Activated CD4-positive, alpha-beta memory T cell treated with anti-CD3 and anti-CD28 coated beads, Interleukin-2, amount 10 ng/mL, durations not matched to agents 7 days and 5 days (primary cell): ENCODE data around the gene DNAH3. TPM values are rescaled to one million over a fixed set of nuclear protein-coding genes. Genes with fewer than 3 reads are reported as not detected.
"Not testable (repeated sequence)": the region's sequence is repeated elsewhere in the genome, so short reads cannot be mapped to it uniquely, and the experiment has no call there.

ENCODE experiments used
- CTCF ChIA-PET: fragments of 350-600 bp; sonication (Branson Sonifier 250); formaldehyde crosslinking; loops from one replicate; lab custom pipeline; 2021; ENCODE audit warnings: antibody characterized with exemption, inconsistent platforms; lab: Charles Lee
- POLR2A ChIA-PET: fragments of 350-600 bp; sonication (Branson Sonifier 250); formaldehyde crosslinking; loops from one replicate; lab custom pipeline; 2021; ENCODE audit warnings: antibody characterized with exemption; lab: Charles Lee
- DNase-seq: peaks from one replicate; pipeline ENCODE4 v3.0.0-alpha.2; 2020
- H3K27ac Mint-ChIP-seq: one replicate; pipeline ENCODE4 v1.8.0; 2021; ENCODE audit warnings: mild to moderate bottlenecking, mixed read lengths
- H3K27me3 Mint-ChIP-seq: one replicate; pipeline ENCODE4 v1.8.0; 2021; ENCODE audit warnings: mixed read lengths
- H3K36me3 Mint-ChIP-seq: one replicate; pipeline ENCODE4 v1.8.0; 2021; ENCODE audit warnings: low read depth, mixed read lengths
- H3K4me1 Mint-ChIP-seq: one replicate; pipeline ENCODE4 v1.8.0; 2021; ENCODE audit warnings: mixed read lengths
- H3K4me3 Mint-ChIP-seq: one replicate; pipeline ENCODE4 v1.8.0; 2021; ENCODE audit warnings: mild to moderate bottlenecking, mixed read lengths
- H3K9me3 Mint-ChIP-seq: one replicate; pipeline ENCODE4 v1.8.0; 2021; ENCODE audit warnings: mixed read lengths
- total RNA-seq, 2 experiments: library from RNA; stranded (reverse); gene quantifications; one replicate each; pipeline ENCODE4 v1.2.3, GENCODE V29; 2021

The DNAH3 gene
- total RNA-seq, 2 experiments from 2014 or later: 0.03 to 0.05 TPM

- CTCF ChIA-PET: not testable (repeated sequence)
Measured at GRCh38 chr16:21152160-21153030, 1.7 kb upstream of the DNAH3 start.

GRCh38 chr16:21145738-21146137 lies 4.9 kb downstream of the DNAH3 start:
- H3K4me1 Mint-ChIP-seq: no peaks in the 10 kb centered on the region
- no peak overlapping the region for H3K4me3 Mint-ChIP-seq
- H3K36me3 Mint-ChIP-seq: no peaks in the 10 kb centered on the region
- no peaks in the 10 kb centered on the region for H3K9me3 Mint-ChIP-seq
- DNase-seq: no peak
- ChIA-PET POLR2A (no interaction called here), CTCF (no interaction called here)
- H3K27ac Mint-ChIP-seq: no peak overlapping the region
- peaks cover 35% of the 10 kb centered on the region for H3K27me3 Mint-ChIP-seq

More at GRCh38 chr16:21152160-21153030, 1.7 kb upstream of the DNAH3 start:
- H3K27ac Mint-ChIP-seq, H3K9me3 Mint-ChIP-seq, H3K4me3 Mint-ChIP-seq, DNase-seq, H3K4me1 Mint-ChIP-seq, H3K36me3 Mint-ChIP-seq, POLR2A ChIA-PET: not testable (repeated sequence)
- peaks cover 22% of the 10 kb centered on the region for H3K27me3 Mint-ChIP-seq

- Mint-ChIP-seq H3K4me3 (no peak overlapping the region), H3K4me1 (no peaks in the 10 kb centered on the region), H3K36me3 (no peaks in the 10 kb centered on the region), H3K27me3 (peaks cover 4% of the 10 kb centered on the region), H3K27ac (no peak overlapping the region), H3K9me3 (no peaks in the 10 kb centered on the region)
- ChIA-PET CTCF (no interaction called here), POLR2A (no interaction called here)
- DNase-seq: no peak
Measured at GRCh38 chr16:21134053-21134452, 16.6 kb downstream of the DNAH3 start.

- H3K27me3 Mint-ChIP-seq: peaks cover 3% of the 10 kb centered on the region
- no peak for DNase-seq
- H3K9me3 Mint-ChIP-seq: no peaks in the 10 kb centered on the region
- ChIA-PET CTCF (no interaction called here), POLR2A (no interaction called here)
- H3K4me3 Mint-ChIP-seq: no peak overlapping the region
- H3K27ac Mint-ChIP-seq: no peak overlapping the region
- no peaks in the 10 kb centered on the region for H3K36me3 Mint-ChIP-seq
- no peaks in the 10 kb centered on the region for H3K4me1 Mint-ChIP-seq
Measured at GRCh38 chr16:21130811-21131210, 19.8 kb downstream of the DNAH3 start.

- DNase-seq: no peak
- Mint-ChIP-seq H3K27ac (no peak overlapping the region), H3K36me3 (no peaks in the 10 kb centered on the region), H3K4me3 (no peak overlapping the region), H3K27me3 (peaks cover 2% of the 10 kb centered on the region), H3K9me3 (no peaks in the 10 kb centered on the region), H3K4me1 (no peaks in the 10 kb centered on the region)
- ChIA-PET POLR2A (no interaction called here), CTCF (interaction anchor here (0.8 kb wide), 1 partner anchor 1079 kb away, joined by 3 read pairs; no protein-coding TSS in a partner anchor)
Measured at GRCh38 chr16:21128991-21129390, 21.7 kb downstream of the DNAH3 start.

GRCh38 chr16:21126518-21126917 lies 24.1 kb downstream of the DNAH3 start:
- Mint-ChIP-seq H3K27ac (no peak overlapping the region), H3K27me3 (peaks cover 2% of the 10 kb centered on the region), H3K4me3 (no peak overlapping the region), H3K4me1 (no peaks in the 10 kb centered on the region), H3K9me3 (no peaks in the 10 kb centered on the region), H3K36me3 (no peaks in the 10 kb centered on the region)
- ChIA-PET CTCF (no interaction called here), POLR2A (no interaction called here)
- DNase-seq: no peak

GRCh38 chr16:21125191-21125590 lies 25.5 kb downstream of the DNAH3 start:
- no peaks in the 10 kb centered on the region for H3K36me3 Mint-ChIP-seq
- no peak overlapping the region for H3K4me3 Mint-ChIP-seq
- H3K27ac Mint-ChIP-seq: no peak overlapping the region
- no peak for DNase-seq
- H3K9me3 Mint-ChIP-seq: no peaks in the 10 kb centered on the region
- POLR2A ChIA-PET: no interaction called here
- H3K27me3 Mint-ChIP-seq: no peaks in the 10 kb centered on the region
- no peaks in the 10 kb centered on the region for H3K4me1 Mint-ChIP-seq
- CTCF ChIA-PET: no interaction called here

GRCh38 chr16:21120976-21121520 lies 29.6 kb downstream of the DNAH3 start:
- H3K27ac Mint-ChIP-seq: no peak overlapping the region
- CTCF ChIA-PET: no interaction called here
- H3K4me1 Mint-ChIP-seq: peaks cover 3% of the 10 kb centered on the region
- no peaks in the 10 kb centered on the region for H3K36me3 Mint-ChIP-seq
- H3K9me3 Mint-ChIP-seq: peaks cover 5% of the 10 kb centered on the region
- H3K27me3 Mint-ChIP-seq: no peaks in the 10 kb centered on the region
- H3K4me3 Mint-ChIP-seq: no peak overlapping the region
- DNase-seq: no peak
- POLR2A ChIA-PET: no interaction called here

GRCh38 chr16:21117567-21117966 lies 33.1 kb downstream of the DNAH3 start:
- Mint-ChIP-seq H3K36me3 (no peaks in the 10 kb centered on the region), H3K9me3 (peaks cover 5% of the 10 kb centered on the region), H3K4me3 (no peak overlapping the region), H3K4me1 (peaks cover 3% of the 10 kb centered on the region), H3K27ac (no peak overlapping the region), H3K27me3 (no peaks in the 10 kb centered on the region)
- ChIA-PET POLR2A (no interaction called here), CTCF (no interaction called here)
- no peak for DNase-seq

- ChIA-PET CTCF (no interaction called here), POLR2A (no interaction called here)
- no peak for DNase-seq
- Mint-ChIP-seq H3K4me1 (peaks cover 3% of the 10 kb centered on the region), H3K36me3 (no peaks in the 10 kb centered on the region), H3K27ac (no peak overlapping the region), H3K27me3 (no peaks in the 10 kb centered on the region), H3K4me3 (peak overlapping the region; percentile 2), H3K9me3 (peaks cover 5% of the 10 kb centered on the region)
Measured at GRCh38 chr16:21116148-21116693, 34.4 kb downstream of the DNAH3 start.

- POLR2A ChIA-PET, H3K36me3 Mint-ChIP-seq, H3K27ac Mint-ChIP-seq, H3K4me1 Mint-ChIP-seq, CTCF ChIA-PET, H3K9me3 Mint-ChIP-seq, H3K4me3 Mint-ChIP-seq, H3K27me3 Mint-ChIP-seq, DNase-seq: not testable (repeated sequence)
Measured at GRCh38 chr16:21115551-21115950, 35.1 kb downstream of the DNAH3 start.

GRCh38 chr16:21103941-21104860 lies 46.4 kb downstream of the DNAH3 start:
- peaks cover 24% of the 10 kb centered on the region for H3K27me3 Mint-ChIP-seq
- no peaks in the 10 kb centered on the region for H3K36me3 Mint-ChIP-seq
- no peaks in the 10 kb centered on the region for H3K4me1 Mint-ChIP-seq
- no peaks in the 10 kb centered on the region for H3K9me3 Mint-ChIP-seq
- POLR2A ChIA-PET: no interaction called here
- no peak overlapping the region for H3K4me3 Mint-ChIP-seq
- no peak overlapping the region for H3K27ac Mint-ChIP-seq
- DNase-seq: no peak
- CTCF ChIA-PET: no interaction called here
